HUES6 (cell line): Measurements from ENCODE around the gene LRRC52.

Experiments
- H3K27ac ChIP-seq: 2 replicates; pipeline ENCODE4 v1.7.0; 2013; ENCODE audit warnings: low read depth, mild to moderate bottlenecking, low read length, inconsistent platforms
- H3K27me3 ChIP-seq: 2 replicates; pipeline ENCODE4 v1.6.1; 2013; ENCODE audit warnings: low read length; ENCODE audit not compliant: control insufficient read depth, insufficient read depth
- H3K36me3 ChIP-seq: 2 replicates; pipeline ENCODE4 v1.6.1; 2013; ENCODE audit warnings: low read length; ENCODE audit not compliant: control insufficient read depth, insufficient read depth
- H3K4me1 ChIP-seq: 2 replicates; pipeline ENCODE4 v1.6.1; 2013; ENCODE audit warnings: low read length; ENCODE audit not compliant: control insufficient read depth, insufficient read depth
- H3K4me3 ChIP-seq: 2 replicates; pipeline ENCODE4 v1.5.1; 2013; ENCODE audit warnings: low read depth, low read length
- H3K9ac ChIP-seq: one replicate; pipeline ENCODE4 v1.6.1; 2013; ENCODE audit warnings: mild to moderate bottlenecking, low read length
- H3K9me3 ChIP-seq: 2 replicates; pipeline ENCODE4 v1.6.1; 2013; ENCODE audit warnings: low read depth, low read length; ENCODE audit not compliant: control insufficient read depth, insufficient read depth

Gene LRRC52

GRCh38 chr1:165516469-165516868 is 27.3 kb upstream of the LRRC52 start:
- H3K9ac ChIP-seq = no peak overlapping the region
- H3K27ac ChIP-seq = no peak overlapping the region
- no peaks in the 10 kb centered on the region for H3K9me3 ChIP-seq
- no peaks in the 10 kb centered on the region for H3K4me1 ChIP-seq
- no peak overlapping the region for H3K4me3 ChIP-seq
- H3K27me3 ChIP-seq = no peaks in the 10 kb centered on the region
- no peaks in the 10 kb centered on the region for H3K36me3 ChIP-seq

DNA sequence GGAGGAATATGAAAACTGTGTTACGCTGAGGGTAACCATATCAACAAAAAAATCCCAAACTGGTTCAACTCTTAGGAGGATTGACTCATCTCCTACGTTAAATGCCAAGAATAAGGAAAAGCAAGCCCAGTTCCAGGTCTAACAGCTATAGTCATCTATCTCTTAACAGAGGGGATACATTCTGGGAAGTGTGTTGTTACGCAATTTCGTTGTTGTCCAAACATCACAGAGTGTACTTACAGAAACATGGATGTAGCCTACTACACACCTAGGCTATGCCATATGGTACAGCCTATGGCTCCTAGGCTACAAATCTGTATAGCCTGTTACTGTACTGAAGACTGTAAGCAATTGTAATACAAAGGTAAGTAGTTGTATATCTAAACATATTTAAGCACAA is 23.2 kb upstream of the LRRC52 start:
- Histone ChIP-seq H3K27ac (no peak overlapping the region), H3K9me3 (no peaks in the 10 kb centered on the region), H3K4me1 (peaks cover 4% of the 10 kb centered on the region; the same call in 1 of the 2 replicates), H3K27me3 (no peaks in the 10 kb centered on the region), H3K9ac (no peak overlapping the region), H3K36me3 (no peaks in the 10 kb centered on the region), H3K4me3 (no peak overlapping the region)

- Histone ChIP-seq H3K9ac (no peak overlapping the region), H3K4me1 (peaks cover 11% of the 10 kb centered on the region), H3K36me3 (no peaks in the 10 kb centered on the region), H3K27me3 (no peaks in the 10 kb centered on the region), H3K27ac (no peak overlapping the region), H3K9me3 (no peaks in the 10 kb centered on the region), H3K4me3 (no peak overlapping the region)
Measured at GRCh38 chr1:165524639-165525285, 19.0 kb upstream of the LRRC52 start.

DNA sequence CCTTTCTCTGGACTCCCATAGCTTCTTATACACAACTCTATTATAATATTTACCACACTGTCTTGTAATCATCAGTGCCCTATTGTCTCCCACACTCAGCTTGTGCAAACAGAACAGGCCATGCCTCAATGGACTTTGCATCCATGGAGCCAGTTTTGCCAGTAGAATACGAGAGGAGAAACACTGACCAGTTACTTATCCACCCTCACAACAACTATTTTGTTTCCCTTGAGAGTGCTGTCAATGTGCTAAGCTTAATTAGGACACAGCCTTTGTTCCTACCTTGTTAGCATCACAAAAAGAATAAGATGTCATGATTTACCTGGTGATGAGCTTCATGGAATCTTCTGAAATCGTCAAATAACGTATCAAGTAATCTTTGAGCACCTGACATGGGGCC is 18.1 kb upstream of the LRRC52 start:
- Histone ChIP-seq H3K9me3 (no peaks in the 10 kb centered on the region), H3K27me3 (no peaks in the 10 kb centered on the region), H3K27ac (no peak overlapping the region), H3K9ac (no peak overlapping the region), H3K4me1 (peaks cover 11% of the 10 kb centered on the region), H3K36me3 (no peaks in the 10 kb centered on the region), H3K4me3 (no peak overlapping the region)

GRCh38 chr1:165527251-165528007 is 16.4 kb upstream of the LRRC52 start:
- H3K27ac ChIP-seq = no peak overlapping the region
- no peaks in the 10 kb centered on the region for H3K9me3 ChIP-seq
- H3K36me3 ChIP-seq = no peaks in the 10 kb centered on the region
- H3K9ac ChIP-seq = no peak overlapping the region
- no peak overlapping the region for H3K4me3 ChIP-seq
- H3K27me3 ChIP-seq = no peaks in the 10 kb centered on the region
- peaks cover 11% of the 10 kb centered on the region for H3K4me1 ChIP-seq

- Histone ChIP-seq H3K27ac (no peak overlapping the region), H3K9me3 (no peaks in the 10 kb centered on the region), H3K27me3 (no peaks in the 10 kb centered on the region), H3K36me3 (no peaks in the 10 kb centered on the region), H3K9ac (no peak overlapping the region), H3K4me3 (no peak overlapping the region), H3K4me1 (peaks cover 5% of the 10 kb centered on the region; the same call in 1 of the 2 replicates)
Measured at GRCh38 chr1:165531021-165531420, 12.8 kb upstream of the LRRC52 start.

- Histone ChIP-seq H3K36me3 (no peaks in the 10 kb centered on the region), H3K4me3 (no peak overlapping the region), H3K4me1 (no peaks in the 10 kb centered on the region), H3K27ac (no peak overlapping the region), H3K9ac (no peak overlapping the region), H3K27me3 (no peaks in the 10 kb centered on the region), H3K9me3 (no peaks in the 10 kb centered on the region)
Measured at GRCh38 chr1:165532053-165532452, 11.7 kb upstream of the LRRC52 start.

- H3K9me3 ChIP-seq = no peaks in the 10 kb centered on the region
- H3K27me3 ChIP-seq = peaks cover 6% of the 10 kb centered on the region; the same call in 1 of the 2 replicates
- no peak overlapping the region for H3K4me3 ChIP-seq
- H3K36me3 ChIP-seq = no peaks in the 10 kb centered on the region
- H3K4me1 ChIP-seq = no peaks in the 10 kb centered on the region
- no peak overlapping the region for H3K9ac ChIP-seq
- H3K27ac ChIP-seq = no peak overlapping the region
Measured at GRCh38 chr1:165533254-165533653, 10.5 kb upstream of the LRRC52 start.

- H3K27me3 ChIP-seq = peaks cover 6% of the 10 kb centered on the region; the same call in 1 of the 2 replicates
- H3K9ac ChIP-seq = no peak overlapping the region
- no peak overlapping the region for H3K27ac ChIP-seq
- no peaks in the 10 kb centered on the region for H3K36me3 ChIP-seq
- no peaks in the 10 kb centered on the region for H3K9me3 ChIP-seq
- no peak overlapping the region for H3K4me3 ChIP-seq
- no peaks in the 10 kb centered on the region for H3K4me1 ChIP-seq
Measured at GRCh38 chr1:165536016-165536415, 7.8 kb upstream of the LRRC52 start.

- no peak overlapping the region for H3K4me3 ChIP-seq
- H3K4me1 ChIP-seq = no peaks in the 10 kb centered on the region
- no peak overlapping the region for H3K27ac ChIP-seq
- no peaks in the 10 kb centered on the region for H3K36me3 ChIP-seq
- no peak overlapping the region for H3K9ac ChIP-seq
- peaks cover 6% of the 10 kb centered on the region; the same call in 1 of the 2 replicates for H3K27me3 ChIP-seq
- H3K9me3 ChIP-seq = no peaks in the 10 kb centered on the region
Measured at GRCh38 chr1:165537356-165538109, 6.3 kb upstream of the LRRC52 start.

DNA sequence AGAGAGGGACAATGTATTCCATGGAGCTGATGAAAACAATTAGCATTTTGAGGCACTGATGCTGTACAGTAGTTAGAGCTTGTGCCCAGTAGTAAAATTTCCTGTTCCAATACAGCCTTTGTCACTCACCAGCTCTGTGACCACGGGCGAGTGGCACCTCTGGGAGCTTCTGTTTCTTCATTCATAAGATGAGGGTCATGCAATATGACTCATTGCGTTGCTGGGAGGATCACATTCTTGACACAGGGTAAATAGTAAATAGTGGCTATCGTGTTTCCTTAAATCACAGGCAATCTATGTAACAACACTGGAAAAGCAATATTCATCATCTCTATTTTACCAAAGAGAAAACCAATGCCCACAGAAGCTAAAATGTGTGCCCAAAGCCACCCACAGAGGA is 4.5 kb upstream of the LRRC52 start:
- H3K9me3 ChIP-seq = no peaks in the 10 kb centered on the region
- H3K27ac ChIP-seq = no peak overlapping the region
- H3K4me3 ChIP-seq = no peak overlapping the region
- peaks cover 9% of the 10 kb centered on the region for H3K4me1 ChIP-seq
- no peak overlapping the region for H3K9ac ChIP-seq
- H3K27me3 ChIP-seq = peaks cover 13% of the 10 kb centered on the region
- no peaks in the 10 kb centered on the region for H3K36me3 ChIP-seq
